ENCODE measurements around the gene APP.

Gene APP

DNA sequence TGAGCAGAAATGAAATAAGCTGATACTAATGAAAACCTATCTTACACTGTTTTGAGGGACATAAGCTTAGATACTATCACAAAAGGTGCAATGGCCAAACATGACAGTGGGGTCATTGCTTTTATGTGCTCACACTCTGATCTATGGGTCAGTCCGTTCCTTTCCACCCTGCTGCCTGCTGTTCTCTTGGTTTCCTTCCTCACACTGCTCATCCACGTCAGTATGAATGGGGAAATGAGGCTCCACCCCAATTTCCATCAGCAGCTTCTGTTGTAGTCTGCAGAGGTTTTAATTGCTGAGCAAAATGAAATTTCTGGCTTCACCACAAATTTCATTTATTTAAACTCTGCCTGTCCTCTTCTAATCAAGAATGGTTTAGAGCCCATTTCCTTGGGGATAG is 280.6 kb downstream of the APP start:
- H3K36me3 ChIP-seq (ENCODE audit: control insufficient read depth, insufficient read depth, low read length) = peaks cover 3% of the 10 kb centered on the region
- H3K27me3 ChIP-seq (ENCODE audit: control insufficient read depth, insufficient read depth, low read length) = no peaks in the 10 kb centered on the region
- no peaks in the 10 kb centered on the region for H3K9me3 ChIP-seq (ENCODE audit: control insufficient read depth, low read length)
- peaks cover 4% of the 10 kb centered on the region for H3K4me1 ChIP-seq (ENCODE audit: control insufficient read depth, insufficient read depth, low read length)
- no peak overlapping the region for H3K4me3 ChIP-seq (ENCODE audit: low read length)
- H3K9ac ChIP-seq (ENCODE audit: low read length) = no peak overlapping the region

DNA sequence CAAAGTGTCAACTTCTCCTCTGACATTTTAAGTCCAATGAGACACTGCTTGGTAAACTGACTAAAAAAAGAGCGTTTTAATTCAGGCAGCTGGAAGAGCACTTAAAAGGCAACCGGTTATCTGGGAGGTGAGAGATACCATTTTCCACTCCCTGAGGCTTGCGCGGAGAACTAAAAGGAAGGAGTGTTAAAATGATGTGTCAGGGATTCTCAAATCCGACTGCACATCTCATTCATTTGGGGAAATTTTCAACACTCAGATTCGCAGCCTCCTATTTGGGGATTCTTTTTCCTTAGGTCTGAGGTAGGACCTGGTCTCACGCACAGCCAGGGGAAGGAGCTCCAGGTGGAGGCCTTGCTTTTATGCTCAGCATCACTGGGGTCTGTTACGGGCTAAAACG is 281.9 kb downstream of the APP start:
- Histone ChIP-seq H3K9me3 (ENCODE audit: control insufficient read depth, low read length) (no peaks in the 10 kb centered on the region), H3K4me1 (ENCODE audit: control insufficient read depth, insufficient read depth, low read length) (peaks cover 4% of the 10 kb centered on the region), H3K9ac (ENCODE audit: low read length) (no peak overlapping the region), H3K36me3 (ENCODE audit: control insufficient read depth, insufficient read depth, low read length) (peaks cover 3% of the 10 kb centered on the region), H3K4me3 (ENCODE audit: low read length) (no peak overlapping the region), H3K27me3 (ENCODE audit: control insufficient read depth, insufficient read depth, low read length) (no peaks in the 10 kb centered on the region)

DNA sequence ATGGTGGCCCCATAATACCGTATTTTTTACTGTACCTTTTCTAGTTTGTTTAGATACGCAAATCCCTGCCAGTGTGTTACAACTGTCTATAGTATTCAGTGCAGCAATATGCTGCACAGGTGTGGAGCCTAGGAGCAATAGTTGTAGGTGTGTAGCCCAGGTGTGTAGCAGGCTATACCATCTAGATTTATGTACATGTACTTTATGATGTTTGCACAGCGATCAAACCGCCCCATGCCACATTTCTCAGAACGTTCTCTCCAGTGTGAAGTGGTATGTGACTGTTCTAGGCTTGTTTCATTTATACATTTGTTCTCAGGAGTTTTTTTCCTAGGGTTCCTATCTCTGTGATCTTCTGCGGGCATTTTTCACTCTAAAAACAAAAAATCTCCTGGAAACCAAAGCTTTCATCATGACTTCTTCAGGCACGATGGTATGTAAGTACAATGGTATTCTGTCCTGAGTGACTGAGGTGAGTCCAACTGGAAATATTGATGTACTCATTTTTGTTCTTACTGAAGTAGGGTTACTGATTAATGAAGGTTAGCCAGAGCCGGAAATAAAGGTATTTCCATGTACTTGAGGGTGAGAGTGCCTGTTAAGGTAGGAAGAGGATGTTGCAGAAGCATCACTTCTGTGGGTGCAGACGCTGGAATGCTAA is 282.8 kb downstream of the APP start:
- Histone ChIP-seq H3K27me3 (ENCODE audit: control insufficient read depth, insufficient read depth, low read length) (no peaks in the 10 kb centered on the region), H3K9me3 (ENCODE audit: control insufficient read depth, low read length) (no peaks in the 10 kb centered on the region), H3K36me3 (ENCODE audit: control insufficient read depth, insufficient read depth, low read length) (peaks cover 3% of the 10 kb centered on the region), H3K4me1 (ENCODE audit: control insufficient read depth, insufficient read depth, low read length) (no peaks in the 10 kb centered on the region), H3K9ac (ENCODE audit: low read length) (no peak overlapping the region), H3K4me3 (ENCODE audit: low read length) (no peak overlapping the region)

DNA sequence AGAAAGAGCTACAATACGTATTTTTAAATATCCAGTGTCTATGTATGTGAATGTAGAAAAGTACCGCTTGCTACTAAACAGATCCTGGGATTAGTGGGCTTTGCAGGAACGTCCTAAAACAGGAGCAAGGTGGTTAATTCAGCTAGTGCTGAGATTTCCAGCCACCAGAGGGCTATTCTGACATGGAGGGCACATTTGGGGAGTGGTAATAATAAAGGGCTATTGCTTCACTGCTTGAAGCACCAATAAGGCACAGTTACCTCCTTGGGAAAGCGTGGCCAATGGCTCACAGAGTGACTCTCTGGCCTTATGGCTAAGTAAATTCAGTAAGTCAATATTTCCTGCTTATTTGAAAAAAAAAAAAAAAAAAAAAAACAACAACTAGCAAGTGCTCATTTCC is 283.4 kb downstream of the APP start:
- Histone ChIP-seq H3K9ac (ENCODE audit: low read length) (no peak overlapping the region), H3K4me1 (ENCODE audit: control insufficient read depth, insufficient read depth, low read length) (no peaks in the 10 kb centered on the region), H3K9me3 (ENCODE audit: control insufficient read depth, low read length) (no peaks in the 10 kb centered on the region), H3K4me3 (ENCODE audit: low read length) (no peak overlapping the region), H3K36me3 (ENCODE audit: control insufficient read depth, insufficient read depth, low read length) (peaks cover 3% of the 10 kb centered on the region), H3K27me3 (ENCODE audit: control insufficient read depth, insufficient read depth, low read length) (no peaks in the 10 kb centered on the region)

DNA sequence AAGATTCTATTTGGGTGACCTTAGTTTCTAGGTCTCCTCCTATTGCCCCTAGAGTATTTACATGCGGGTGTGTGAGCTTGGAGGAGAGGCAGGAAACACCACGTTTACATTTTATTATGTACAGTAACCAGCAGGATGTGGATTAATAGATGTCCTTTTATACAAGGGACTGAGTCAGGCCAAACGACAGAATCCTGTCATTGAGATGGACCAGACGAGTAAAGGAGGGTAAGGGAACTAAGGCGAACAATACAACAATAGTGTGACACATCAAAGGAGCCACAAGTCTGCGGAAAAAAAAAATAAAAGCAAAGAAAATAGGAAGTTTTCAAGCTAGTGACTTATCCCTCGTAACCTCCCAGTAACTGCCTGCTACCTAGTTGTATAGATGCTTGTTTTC is 284.7 kb downstream of the APP start:
- Histone ChIP-seq H3K9me3 (ENCODE audit: control insufficient read depth, low read length) (no peaks in the 10 kb centered on the region), H3K4me1 (ENCODE audit: control insufficient read depth, insufficient read depth, low read length) (no peaks in the 10 kb centered on the region), H3K27me3 (ENCODE audit: control insufficient read depth, insufficient read depth, low read length) (no peaks in the 10 kb centered on the region), H3K4me3 (ENCODE audit: low read length) (no peak overlapping the region), H3K36me3 (ENCODE audit: control insufficient read depth, insufficient read depth, low read length) (peaks cover 7% of the 10 kb centered on the region), H3K9ac (ENCODE audit: low read length) (no peak overlapping the region)

DNA sequence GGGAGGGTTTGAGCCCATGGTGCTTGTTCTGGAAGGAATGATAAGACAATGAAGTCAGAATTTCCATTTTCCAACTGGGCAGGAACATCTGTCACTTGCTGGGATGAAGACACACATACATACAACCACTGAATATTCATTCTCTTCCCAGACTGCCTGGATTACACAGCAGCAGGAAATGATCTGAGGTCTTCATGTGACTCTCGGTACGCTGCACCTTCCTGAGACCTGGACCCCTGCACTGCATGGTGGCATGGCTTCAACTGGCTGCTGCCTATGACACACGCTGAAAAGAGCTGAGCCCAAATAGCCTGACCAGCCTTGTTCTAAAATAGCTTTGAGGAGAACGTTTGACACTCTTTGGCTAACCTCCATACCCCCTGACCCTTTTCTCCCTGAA is 285.2 kb downstream of the APP start:
- Histone ChIP-seq H3K4me1 (ENCODE audit: control insufficient read depth, insufficient read depth, low read length) (no peaks in the 10 kb centered on the region), H3K4me3 (ENCODE audit: low read length) (no peak overlapping the region), H3K36me3 (ENCODE audit: control insufficient read depth, insufficient read depth, low read length) (peaks cover 8% of the 10 kb centered on the region), H3K27me3 (ENCODE audit: control insufficient read depth, insufficient read depth, low read length) (no peaks in the 10 kb centered on the region), H3K9me3 (ENCODE audit: control insufficient read depth, low read length) (no peaks in the 10 kb centered on the region), H3K9ac (ENCODE audit: low read length) (no peak overlapping the region)

DNA sequence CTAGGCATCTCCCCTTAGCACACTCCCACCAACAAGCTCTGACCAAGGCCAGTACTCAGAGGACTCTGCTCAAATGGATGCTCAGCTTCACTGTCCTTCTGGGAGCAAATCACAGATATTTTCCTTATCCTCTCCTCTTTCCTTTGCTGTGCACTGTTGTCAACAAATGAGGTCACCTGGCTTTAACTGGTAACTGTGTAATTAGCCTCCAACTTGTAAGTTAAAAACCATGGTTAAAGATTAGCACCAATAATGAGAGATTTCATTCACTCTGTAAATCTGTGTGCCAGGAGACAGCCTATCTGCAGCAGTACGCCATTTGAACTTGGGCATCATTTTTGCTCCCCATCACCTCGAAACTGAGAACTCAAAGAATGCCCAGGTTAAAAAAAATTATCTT is 286.3 kb downstream of the APP start:
- Histone ChIP-seq H3K27me3 (ENCODE audit: control insufficient read depth, insufficient read depth, low read length) (no peaks in the 10 kb centered on the region), H3K4me1 (ENCODE audit: control insufficient read depth, insufficient read depth, low read length) (no peaks in the 10 kb centered on the region), H3K4me3 (ENCODE audit: low read length) (no peak overlapping the region), H3K36me3 (ENCODE audit: control insufficient read depth, insufficient read depth, low read length) (peaks cover 8% of the 10 kb centered on the region), H3K9ac (ENCODE audit: low read length) (no peak overlapping the region), H3K9me3 (ENCODE audit: control insufficient read depth, low read length) (no peaks in the 10 kb centered on the region)

DNA sequence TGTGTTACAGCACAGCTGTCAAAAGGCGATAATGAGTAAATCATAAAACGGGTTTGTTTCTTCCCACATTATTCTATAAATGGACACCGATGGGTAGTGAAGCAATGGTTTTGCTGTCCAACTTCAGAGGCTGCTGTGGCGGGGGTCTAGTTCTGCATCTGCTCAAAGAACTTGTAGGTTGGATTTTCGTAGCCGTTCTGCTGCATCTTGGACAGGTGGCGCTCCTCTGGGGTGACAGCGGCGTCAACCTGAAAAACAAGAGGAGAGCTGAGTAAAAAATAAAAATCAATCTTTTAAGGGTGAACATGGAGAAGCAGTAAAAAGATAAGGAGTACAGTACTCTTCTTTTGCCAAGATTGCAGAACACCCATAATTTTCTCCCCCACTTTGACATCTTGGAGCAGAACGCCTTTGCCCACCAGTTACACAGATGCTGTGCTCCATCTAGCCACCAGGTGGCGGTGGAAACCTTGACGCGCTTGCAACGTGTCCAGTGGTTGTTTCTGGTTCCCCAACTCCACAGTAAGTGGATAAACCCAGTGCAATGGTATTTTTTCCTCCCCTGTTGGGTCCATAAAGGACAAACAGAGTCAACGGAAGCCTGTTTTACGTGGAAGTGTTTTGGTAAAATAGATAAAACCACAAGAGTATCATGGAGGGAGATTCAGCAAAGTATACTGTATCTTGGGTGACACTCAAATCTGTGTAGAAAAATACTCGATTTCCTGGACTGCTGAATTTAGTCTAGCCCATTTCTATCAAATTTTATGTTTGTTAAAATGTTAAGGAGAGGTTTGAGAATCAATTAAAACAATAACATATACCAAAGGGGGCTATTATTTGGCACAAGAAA is 288.8 kb downstream of the APP start:
- peaks cover 5% of the 10 kb centered on the region for H3K36me3 ChIP-seq (ENCODE audit: control insufficient read depth, insufficient read depth, low read length)
- no peaks in the 10 kb centered on the region for H3K27me3 ChIP-seq (ENCODE audit: control insufficient read depth, insufficient read depth, low read length)
- no peaks in the 10 kb centered on the region for H3K4me1 ChIP-seq (ENCODE audit: control insufficient read depth, insufficient read depth, low read length)
- no peaks in the 10 kb centered on the region for H3K9me3 ChIP-seq (ENCODE audit: control insufficient read depth, low read length)
- H3K9ac ChIP-seq (ENCODE audit: low read length) = no peak overlapping the region
- H3K4me3 ChIP-seq (ENCODE audit: low read length) = no peak overlapping the region

DNA sequence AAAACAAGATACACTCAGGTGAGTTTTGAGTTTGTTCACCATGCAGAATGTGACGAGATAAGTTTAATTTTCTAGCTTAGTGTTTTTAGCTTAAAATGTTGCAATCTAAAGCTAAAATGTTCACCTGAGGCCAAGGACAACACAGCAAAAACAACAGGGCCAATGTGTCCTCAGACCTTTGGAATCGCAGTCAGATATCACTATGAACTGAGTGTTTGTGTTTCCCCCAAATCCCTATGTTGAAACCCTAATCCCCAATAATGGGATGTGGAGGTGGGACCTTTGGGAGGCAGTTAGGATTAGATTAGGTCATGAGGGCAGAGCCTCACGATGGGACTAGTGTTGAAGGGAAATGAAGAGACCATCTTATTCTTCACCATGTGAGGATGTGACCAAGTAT is 291.4 kb downstream of the APP start:
- H3K9ac ChIP-seq (ENCODE audit: low read length) = no peak overlapping the region
- H3K27me3 ChIP-seq (ENCODE audit: control insufficient read depth, insufficient read depth, low read length) = no peaks in the 10 kb centered on the region
- peaks cover 5% of the 10 kb centered on the region for H3K36me3 ChIP-seq (ENCODE audit: control insufficient read depth, insufficient read depth, low read length)
- H3K4me1 ChIP-seq (ENCODE audit: control insufficient read depth, insufficient read depth, low read length) = peaks cover 3% of the 10 kb centered on the region
- H3K4me3 ChIP-seq (ENCODE audit: low read length) = no peak overlapping the region
- no peaks in the 10 kb centered on the region for H3K9me3 ChIP-seq (ENCODE audit: control insufficient read depth, low read length)

DNA sequence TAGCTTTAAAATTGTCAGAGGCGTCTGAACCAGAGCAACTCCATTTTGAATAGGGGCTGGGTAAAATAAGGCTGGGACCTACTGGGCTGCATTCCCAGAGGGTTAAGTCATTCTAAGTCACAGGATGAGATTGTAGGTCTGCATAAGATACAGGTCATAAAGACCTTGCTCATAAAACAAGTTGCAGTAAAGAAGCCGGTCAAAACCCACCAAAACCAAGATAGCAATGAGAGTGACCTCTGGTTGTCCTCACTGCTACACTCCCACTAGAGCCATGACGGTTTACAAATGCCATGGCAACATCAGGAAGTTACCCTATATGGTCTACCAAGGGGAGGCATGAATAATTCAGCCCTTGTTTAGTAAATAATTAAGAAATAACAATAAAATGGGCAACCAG is 292.2 kb downstream of the APP start:
- no peaks in the 10 kb centered on the region for H3K27me3 ChIP-seq (ENCODE audit: control insufficient read depth, insufficient read depth, low read length)
- peaks cover 3% of the 10 kb centered on the region for H3K4me1 ChIP-seq (ENCODE audit: control insufficient read depth, insufficient read depth, low read length)
- no peak overlapping the region for H3K4me3 ChIP-seq (ENCODE audit: low read length)
- H3K36me3 ChIP-seq (ENCODE audit: control insufficient read depth, insufficient read depth, low read length) = peaks cover 5% of the 10 kb centered on the region
- H3K9me3 ChIP-seq (ENCODE audit: control insufficient read depth, low read length) = no peaks in the 10 kb centered on the region
- H3K9ac ChIP-seq (ENCODE audit: low read length) = no peak overlapping the region

DNA sequence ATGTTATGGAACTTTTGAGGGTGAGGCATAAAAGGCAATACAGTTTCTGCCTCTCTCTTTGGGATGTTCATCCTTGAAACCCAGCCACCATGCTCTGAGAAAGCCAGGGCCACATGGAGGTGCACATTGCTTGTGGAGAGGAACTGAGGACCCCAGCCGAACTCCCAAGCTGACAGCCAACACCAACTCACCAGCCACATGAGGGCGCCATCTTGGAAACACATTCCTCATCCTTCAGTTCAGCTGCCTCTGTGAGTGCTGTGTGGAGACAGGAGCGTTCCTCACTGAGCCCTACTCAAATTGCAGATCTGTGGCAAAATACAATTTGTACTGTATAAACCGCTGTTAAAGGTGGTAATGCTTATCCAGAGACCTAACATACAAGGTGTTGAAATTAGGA is 298.3 kb downstream of the APP start:
- Histone ChIP-seq H3K9me3 (ENCODE audit: control insufficient read depth, low read length) (no peaks in the 10 kb centered on the region), H3K27me3 (ENCODE audit: control insufficient read depth, insufficient read depth, low read length) (no peaks in the 10 kb centered on the region), H3K9ac (ENCODE audit: low read length) (no peak overlapping the region), H3K4me1 (ENCODE audit: control insufficient read depth, insufficient read depth, low read length) (peaks cover 3% of the 10 kb centered on the region), H3K36me3 (ENCODE audit: control insufficient read depth, insufficient read depth, low read length) (no peaks in the 10 kb centered on the region), H3K4me3 (ENCODE audit: low read length) (no peak overlapping the region)

DNA sequence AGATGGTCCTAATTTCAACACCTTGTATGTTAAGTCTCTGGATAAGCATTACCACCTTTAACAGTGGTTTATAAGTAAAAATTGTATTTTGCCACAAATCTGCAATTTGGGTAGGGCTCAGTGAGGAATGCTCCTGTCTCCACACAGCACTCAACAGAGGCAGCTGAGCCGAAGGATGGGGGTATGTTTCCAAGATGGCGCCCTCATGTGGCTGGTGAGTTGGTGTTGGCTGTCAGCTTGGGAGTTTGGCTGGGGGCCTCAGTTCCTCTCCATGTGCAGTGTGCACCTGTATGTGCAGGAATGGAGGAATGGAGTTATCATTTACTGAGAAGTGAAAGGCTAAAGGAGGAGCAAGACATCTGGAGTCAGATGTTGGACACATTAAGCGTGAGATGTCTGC is 299.0 kb downstream of the APP start:
- Histone ChIP-seq H3K27me3 (ENCODE audit: control insufficient read depth, insufficient read depth, low read length) (no peaks in the 10 kb centered on the region), H3K9ac (ENCODE audit: low read length) (no peak overlapping the region), H3K9me3 (ENCODE audit: control insufficient read depth, low read length) (no peaks in the 10 kb centered on the region), H3K36me3 (ENCODE audit: control insufficient read depth, insufficient read depth, low read length) (no peaks in the 10 kb centered on the region), H3K4me3 (ENCODE audit: low read length) (no peak overlapping the region), H3K4me1 (ENCODE audit: control insufficient read depth, insufficient read depth, low read length) (peaks cover 3% of the 10 kb centered on the region)

Data from mucosa of stomach (tissue), 1 donor.